Measurements from ENCODE around the gene AMPH.

DNA sequence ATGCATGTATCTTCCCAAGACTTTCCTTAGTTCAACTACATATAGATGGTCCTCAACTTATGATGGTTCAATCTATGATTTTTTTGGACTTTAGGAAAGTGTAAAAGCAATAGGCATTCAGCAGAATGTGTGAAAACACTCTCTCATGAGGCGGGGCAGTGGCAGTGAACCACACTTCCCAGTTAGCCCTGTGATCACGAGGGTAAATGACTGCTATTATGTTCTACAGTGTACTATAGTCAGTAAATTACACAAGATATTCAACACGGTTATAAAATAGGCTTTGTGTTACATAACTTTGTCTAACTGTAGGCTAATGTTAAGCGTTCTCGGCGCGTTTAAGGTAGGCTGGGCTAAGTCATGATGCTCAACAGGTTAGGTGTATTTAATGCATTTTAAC, 169.3 kb downstream of the AMPH start:
- TF ChIP-seq, protein P1, sequence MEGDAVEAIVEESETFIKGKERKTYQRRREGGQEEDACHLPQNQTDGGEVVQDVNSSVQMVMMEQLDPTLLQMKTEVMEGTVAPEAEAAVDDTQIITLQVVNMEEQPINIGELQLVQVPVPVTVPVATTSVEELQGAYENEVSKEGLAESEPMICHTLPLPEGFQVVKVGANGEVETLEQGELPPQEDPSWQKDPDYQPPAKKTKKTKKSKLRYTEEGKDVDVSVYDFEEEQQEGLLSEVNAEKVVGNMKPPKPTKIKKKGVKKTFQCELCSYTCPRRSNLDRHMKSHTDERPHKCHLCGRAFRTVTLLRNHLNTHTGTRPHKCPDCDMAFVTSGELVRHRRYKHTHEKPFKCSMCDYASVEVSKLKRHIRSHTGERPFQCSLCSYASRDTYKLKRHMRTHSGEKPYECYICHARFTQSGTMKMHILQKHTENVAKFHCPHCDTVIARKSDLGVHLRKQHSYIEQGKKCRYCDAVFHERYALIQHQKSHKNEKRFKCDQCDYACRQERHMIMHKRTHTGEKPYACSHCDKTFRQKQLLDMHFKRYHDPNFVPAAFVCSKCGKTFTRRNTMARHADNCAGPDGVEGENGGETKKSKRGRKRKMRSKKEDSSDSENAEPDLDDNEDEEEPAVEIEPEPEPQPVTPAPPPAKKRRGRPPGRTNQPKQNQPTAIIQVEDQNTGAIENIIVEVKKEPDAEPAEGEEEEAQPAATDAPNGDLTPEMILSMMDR (IDR thresholded peaks at IDR 0.05), result no peak
- TF ChIP-seq POLR2AphosphoS5 (IDR thresholded peaks at IDR 0.05), result no peak
- TF ChIP-seq POLR2A (IDR thresholded peaks at IDR 0.05), result no peak
- TF ChIP-seq EP300 (IDR thresholded peaks at IDR 0.05), result no peak
